Sigmoid colon (tissue), 7 donors: ENCODE results near the gene AFF2. TPM values are rescaled to one million over a fixed set of nuclear protein-coding genes. Genes with fewer than 3 reads are reported as not detected.

ENCODE experiments used
- DNase-seq: peaks from one replicate; pipeline ENCODE4 v3.0.0-alpha.2; 2019
- H3K27ac ChIP-seq, 4 donors: fragments of 200-600 bp; sonication (generic); one replicate each; pipeline ENCODE4 v1.5.1; 2016 to 2019; ENCODE audit warnings: mild to moderate bottlenecking in 1 of 4
- H3K27me3 ChIP-seq, 3 donors: fragments of 200-600 bp; sonication (generic); one replicate each; pipeline ENCODE4 v1.5.1; 2019; ENCODE audit warnings: mild to moderate bottlenecking in 1 of 3
- H3K36me3 ChIP-seq, 4 donors: fragments of 200-600 bp; sonication (generic); one replicate each; pipeline ENCODE4 v1.5.1; 2016 to 2019
- H3K4me1 ChIP-seq, 4 donors: fragments of 200-600 bp; sonication (generic); one replicate each; pipeline ENCODE4 v1.5.1; 2017 to 2019
- H3K4me3 ChIP-seq, 4 donors: fragments of 200-600 bp; sonication (generic); one replicate each; pipeline ENCODE4 v1.5.1; 2017 to 2019; ENCODE audit warnings: mild to moderate bottlenecking in 2 of 4, moderate library complexity in 1 of 4
- H3K9me3 ChIP-seq, 4 donors: fragments of 200-600 bp in 3 of 4; sonication (generic) in 3 of 4; one replicate each; pipeline versions ENCODE4 v1.5.1 to v1.6.1; 2013 to 2019
- EP300 ChIP-seq, 4 donors: sonication (generic); formaldehyde crosslinking; IDR thresholded peaks; one replicate each; pipeline ENCODE4 v1.6.1; 2017; ENCODE audit warnings: antibody characterized with exemption in 4 of 4
- POLR2A ChIP-seq, 2 donors: fragments of 450-650 bp; IDR thresholded peaks; one replicate each; pipeline ENCODE4 v1.6.1; 2016; ENCODE audit warnings: antibody characterized with exemption in 2 of 2, mild to moderate bottlenecking in 2 of 2, moderate library complexity in 2 of 2
- POLR2AphosphoS5 ChIP-seq, 4 donors: sonication (generic); formaldehyde crosslinking; IDR thresholded peaks; one replicate each; pipeline ENCODE4 v1.6.1; 2017; ENCODE audit warnings: antibody characterized with exemption in 4 of 4
- WGBS, 2 donors: extraction: QIAGEN DNeasy Blood & Tissue Kit; methylation state at CpG; one replicate each; pipeline ENCODE4 v1.1.7; 2013; 5-methylcytosine and 5-hydroxymethylcytosine counted together
- intact Hi-C: fragments of 100-400 bp; cut with DNase I; formaldehyde crosslinking; loops from one replicate; pipeline ENCODE4 v1.15.1; 2023
- polyA plus RNA-seq, 3 donors: library from polyadenylated mRNA; stranded (reverse); fragments of 200-250 nt; gene quantifications; one replicate each; pipeline ENCODE4 v1.2.3, GENCODE V29; 2013
- total RNA-seq, 4 donors: library from RNA; depleted of rRNA; stranded (reverse); fragments of >200 nt; gene quantifications; one replicate each; pipeline ENCODE4 v1.1.0, GENCODE V29; 2016
- TF ChIP-seq, protein P1 (sequence below), 4 experiments: fragments of 450-650 bp in 3 of 4; fragments of 200-600 bp in 1 of 4; IDR thresholded peaks; one replicate each; pipeline ENCODE4 v1.5.1; 2016 to 2019; ENCODE audit warnings: antibody characterized with exemption in 4 of 4, mild to moderate bottlenecking in 3 of 4, moderate library complexity in 2 of 4
- donor health status: healthy with polysubstance abuse.
- donor health status: Bipolar disorder and iron deficiency.
- donor health status: healthy.

The AFF2 gene
- total and polyA plus RNA-seq, 7 donors = 0.27 to 1.7 (median 1.1) TPM; not detected in 2

DNA sequence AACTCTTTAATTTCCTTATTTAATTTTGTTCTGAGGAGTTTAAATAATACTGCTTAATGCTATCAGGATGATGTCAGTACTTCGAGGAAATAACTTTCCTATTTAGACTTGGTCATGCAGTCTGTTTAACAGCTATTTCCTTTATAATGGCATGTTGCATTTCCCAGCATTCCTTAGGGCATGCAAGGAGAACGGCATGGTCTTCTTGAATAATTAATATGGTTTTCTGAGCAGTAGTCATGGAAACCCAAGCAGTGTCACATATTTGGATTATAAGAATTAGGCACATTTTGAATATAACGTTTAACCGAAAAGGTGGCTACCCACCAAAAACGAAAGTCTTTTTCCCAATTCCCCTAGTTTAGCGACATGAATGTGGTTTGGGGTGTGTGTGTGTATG lies 76.0 kb downstream of the AFF2 start:
- H3K36me3 ChIP-seq = no peaks in the 10 kb centered on the region
- intact Hi-C loops = no loop called here
- H3K4me3 ChIP-seq = no peak overlapping the region
- no peak overlapping the region for H3K27ac ChIP-seq
- no peak for TF ChIP-seq POLR2AphosphoS5 (IDR thresholded peaks at IDR 0.05)
- no peak for TF ChIP-seq POLR2A (IDR thresholded peaks at IDR 0.05)
- no peak for TF ChIP-seq EP300 (IDR thresholded peaks at IDR 0.05)
- TF ChIP-seq, protein P1, sequence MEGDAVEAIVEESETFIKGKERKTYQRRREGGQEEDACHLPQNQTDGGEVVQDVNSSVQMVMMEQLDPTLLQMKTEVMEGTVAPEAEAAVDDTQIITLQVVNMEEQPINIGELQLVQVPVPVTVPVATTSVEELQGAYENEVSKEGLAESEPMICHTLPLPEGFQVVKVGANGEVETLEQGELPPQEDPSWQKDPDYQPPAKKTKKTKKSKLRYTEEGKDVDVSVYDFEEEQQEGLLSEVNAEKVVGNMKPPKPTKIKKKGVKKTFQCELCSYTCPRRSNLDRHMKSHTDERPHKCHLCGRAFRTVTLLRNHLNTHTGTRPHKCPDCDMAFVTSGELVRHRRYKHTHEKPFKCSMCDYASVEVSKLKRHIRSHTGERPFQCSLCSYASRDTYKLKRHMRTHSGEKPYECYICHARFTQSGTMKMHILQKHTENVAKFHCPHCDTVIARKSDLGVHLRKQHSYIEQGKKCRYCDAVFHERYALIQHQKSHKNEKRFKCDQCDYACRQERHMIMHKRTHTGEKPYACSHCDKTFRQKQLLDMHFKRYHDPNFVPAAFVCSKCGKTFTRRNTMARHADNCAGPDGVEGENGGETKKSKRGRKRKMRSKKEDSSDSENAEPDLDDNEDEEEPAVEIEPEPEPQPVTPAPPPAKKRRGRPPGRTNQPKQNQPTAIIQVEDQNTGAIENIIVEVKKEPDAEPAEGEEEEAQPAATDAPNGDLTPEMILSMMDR (IDR thresholded peaks at IDR 0.05) = no peak
- no peaks in the 10 kb centered on the region for H3K9me3 ChIP-seq
- WGBS, 2 donors = 78 to 88% methylated on average over 6 of the region's 6 CpGs
- DNase-seq = no peak
- H3K4me1 ChIP-seq = no peaks in the 10 kb centered on the region
- H3K27me3 ChIP-seq = no peaks in the 10 kb centered on the region

DNA sequence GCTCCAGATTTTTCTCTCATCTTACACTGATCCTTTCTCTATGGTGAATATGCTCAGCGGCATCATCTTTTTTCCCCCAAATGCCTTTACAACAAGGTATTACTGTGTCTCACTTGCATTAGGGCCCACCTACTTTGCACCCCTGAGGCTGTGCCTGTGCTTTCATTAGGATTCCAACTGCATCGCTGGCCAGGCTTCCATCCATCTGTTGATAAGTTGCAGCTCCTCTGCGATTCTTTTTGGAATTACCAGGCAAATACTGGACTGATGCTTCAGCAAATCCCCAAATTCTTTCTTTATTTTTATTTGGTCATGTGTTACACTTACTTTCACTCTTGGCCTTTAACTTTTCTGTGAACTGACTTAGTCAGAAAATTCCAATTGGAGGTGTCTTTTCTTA lies 77.3 kb downstream of the AFF2 start:
- 81 to 84% methylated on average over 3 of the region's 3 CpGs for whole genome bisulfite sequencing, 2 donors
- H3K36me3 ChIP-seq = no peaks in the 10 kb centered on the region
- no peak overlapping the region for H3K27ac ChIP-seq
- no peaks in the 10 kb centered on the region for H3K4me1 ChIP-seq
- H3K4me3 ChIP-seq = no peak overlapping the region
- H3K9me3 ChIP-seq = no peaks in the 10 kb centered on the region
- TF ChIP-seq POLR2AphosphoS5 (IDR thresholded peaks at IDR 0.05) (no peak), POLR2A (IDR thresholded peaks at IDR 0.05) (no peak), EP300 (IDR thresholded peaks at IDR 0.05) (no peak)
- TF ChIP-seq, protein P1 (IDR thresholded peaks at IDR 0.05) = no peak
- H3K27me3 ChIP-seq = no peaks in the 10 kb centered on the region
- intact Hi-C loops = no loop called here
- DNase-seq = no peak

DNA sequence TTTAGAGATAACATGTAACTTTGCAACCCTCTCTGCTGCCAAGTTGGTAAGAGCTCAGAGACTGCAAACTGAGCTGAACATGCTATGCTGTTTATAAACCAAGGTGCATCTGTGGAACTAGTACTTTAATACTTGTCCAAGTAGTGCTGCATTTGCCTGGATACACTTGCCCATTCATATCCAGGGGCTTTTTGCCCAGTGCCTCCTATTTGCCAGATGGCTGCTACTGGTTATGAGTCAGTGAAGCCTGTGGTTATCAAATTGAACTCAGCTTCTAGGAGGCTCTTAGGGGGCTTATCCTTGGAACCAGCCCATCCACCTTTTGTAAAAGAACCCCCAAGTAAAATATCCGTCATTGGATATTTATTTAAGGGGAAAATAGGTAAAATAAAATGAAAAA lies 79.6 kb downstream of the AFF2 start:
- Histone ChIP-seq H3K36me3 (no peaks in the 10 kb centered on the region), H3K27me3 (no peaks in the 10 kb centered on the region), H3K4me1 (no peaks in the 10 kb centered on the region), H3K27ac (no peak overlapping the region), H3K9me3 (no peaks in the 10 kb centered on the region), H3K4me3 (no peak overlapping the region)
- WGBS, 2 donors = 76 to 91% methylated on average over 1 of the region's 1 CpG
- no peak for TF ChIP-seq EP300 (IDR thresholded peaks at IDR 0.05)
- TF ChIP-seq, protein P1 (IDR thresholded peaks at IDR 0.05) = no peak
- TF ChIP-seq POLR2AphosphoS5 (IDR thresholded peaks at IDR 0.05) = no peak
- no peak for TF ChIP-seq POLR2A (IDR thresholded peaks at IDR 0.05)
- DNase-seq = no peak
- intact Hi-C loops = no loop called here

DNA sequence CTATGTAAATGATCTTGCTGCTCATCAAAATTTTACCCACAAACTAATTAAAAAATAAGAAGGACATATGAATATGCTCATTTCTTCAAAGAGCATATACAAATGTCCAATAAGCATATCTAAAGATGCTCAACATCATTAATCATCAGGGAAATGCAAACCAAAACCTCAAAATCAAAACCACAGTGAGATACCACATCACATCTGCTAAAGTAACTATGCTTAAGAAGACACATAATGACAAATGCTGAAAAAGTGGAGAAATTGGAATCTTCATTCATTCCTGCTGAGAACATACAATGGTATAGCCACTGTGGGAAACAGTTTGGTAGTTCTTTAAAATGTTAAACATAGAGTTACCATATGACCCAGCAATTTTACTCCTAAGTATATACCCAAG lies 81.9 kb downstream of the AFF2 start:
- Histone ChIP-seq H3K27ac (no peak overlapping the region), H3K36me3 (no peaks in the 10 kb centered on the region), H3K4me3 (no peak overlapping the region), H3K9me3 (no peaks in the 10 kb centered on the region), H3K4me1 (no peaks in the 10 kb centered on the region), H3K27me3 (no peaks in the 10 kb centered on the region)
- TF ChIP-seq, protein P1 (IDR thresholded peaks at IDR 0.05) = no peak
- no peak for TF ChIP-seq POLR2A (IDR thresholded peaks at IDR 0.05)
- TF ChIP-seq EP300 (IDR thresholded peaks at IDR 0.05) = no peak
- TF ChIP-seq POLR2AphosphoS5 (IDR thresholded peaks at IDR 0.05) = no peak
- intact Hi-C loops = no loop called here
- DNase-seq = no peak

GRCh38 chrX:148588649-148589310 lies 88.4 kb downstream of the AFF2 start:
- WGBS, 2 donors = 83 to 85% methylated on average over 6 of the region's 6 CpGs
- TF ChIP-seq, protein P1 (IDR thresholded peaks at IDR 0.05) = no peak
- TF ChIP-seq POLR2AphosphoS5 (IDR thresholded peaks at IDR 0.05) (no peak), EP300 (IDR thresholded peaks at IDR 0.05) (no peak), POLR2A (IDR thresholded peaks at IDR 0.05) (no peak)
- intact Hi-C loops = no loop called here
- Histone ChIP-seq H3K4me1 (no peaks in the 10 kb centered on the region), H3K36me3 (no peaks in the 10 kb centered on the region), H3K9me3 (no peaks in the 10 kb centered on the region), H3K27me3 (no peaks in the 10 kb centered on the region), H3K4me3 (no peak overlapping the region), H3K27ac (no peak overlapping the region)
- no peak for DNase-seq
